SK-N-SH treated with all-trans-retinoic acid at 6 μM for 48 hours (cell line): ENCODE results near the gene EPB41.
"Not testable (repeated sequence)": the region's sequence is repeated elsewhere in the genome, so short reads cannot be mapped to it uniquely, and the experiment has no call there.

Experiments
- ATAC-seq: fragments of 200-7000 bp; cut with Tn5 transposase; 3 replicates; pipeline ENCODE4 v1.9.1; 2020; ENCODE audit warnings: mild to moderate bottlenecking, moderate library complexity
- ARNTL ChIP-seq: fragments of 450-650 bp; formaldehyde crosslinking; IDR thresholded peaks from 2 replicates; pipeline ENCODE4 v1.5.0; 2020; ENCODE audit warnings: low read depth, mild to moderate bottlenecking, moderate library complexity, borderline replicate concordance
- BACH2 ChIP-seq: fragments of 250-450 bp; sonication (Bioruptor Pico); IDR thresholded peaks from 2 replicates; pipeline ENCODE4 v1.9.0; 2021; ENCODE audit warnings: mild to moderate bottlenecking, borderline replicate concordance
- CREB5 ChIP-seq: fragments of 250-450 bp; sonication (Bioruptor Pico); IDR thresholded peaks from 2 replicates; pipeline ENCODE4 v1.5.1; 2020; ENCODE audit warnings: low read depth, mild to moderate bottlenecking, moderate library complexity
- CSDC2 ChIP-seq: fragments of 250-450 bp; sonication (Bioruptor Pico); IDR thresholded peaks from 2 replicates; pipeline ENCODE4 v1.5.0; 2020; ENCODE audit warnings: mild to moderate bottlenecking, moderate library complexity
- ESRRG ChIP-seq: fragments of 250-450 bp; sonication (Bioruptor Pico); IDR thresholded peaks from 2 replicates; pipeline ENCODE4 v1.6.1; 2021; ENCODE audit warnings: mild to moderate bottlenecking
- GLIS3 ChIP-seq: fragments of 250-450 bp; sonication (Bioruptor Pico); IDR thresholded peaks from 2 replicates; pipeline ENCODE4 v1.5.0; 2020; ENCODE audit warnings: mild to moderate bottlenecking, moderate library complexity
- ISL1 ChIP-seq: fragments of 250-450 bp; sonication (Bioruptor Pico); IDR thresholded peaks from 2 replicates; pipeline ENCODE4 v2.1.2; 2022; ENCODE audit warnings: mild to moderate bottlenecking, moderate library complexity
- POU6F1 ChIP-seq: fragments of 250-450 bp; sonication (Bioruptor Pico); IDR thresholded peaks from 2 replicates; pipeline ENCODE4 v1.8.0; 2021; ENCODE audit warnings: low read depth, mild to moderate bottlenecking, moderate library complexity, borderline replicate concordance
- RARB ChIP-seq: fragments of 250-450 bp; sonication (Bioruptor Pico); IDR thresholded peaks from 2 replicates; pipeline ENCODE4 v1.8.0; 2021; ENCODE audit warnings: mild to moderate bottlenecking, moderate library complexity
- SNAI2 ChIP-seq: fragments of 250-450 bp; sonication (Bioruptor Pico); IDR thresholded peaks from 2 replicates; pipeline ENCODE4 v1.5.0; 2020; ENCODE audit warnings: mild to moderate bottlenecking, moderate library complexity
- TOX ChIP-seq: fragments of 250-450 bp; sonication (Bioruptor Pico); IDR thresholded peaks from 2 replicates; pipeline ENCODE4 v1.8.0; 2021; ENCODE audit warnings: mild to moderate bottlenecking, moderate library complexity, borderline replicate concordance
- ZC3H10 ChIP-seq: fragments of 250-450 bp; sonication (Bioruptor Pico); IDR thresholded peaks from 2 replicates; pipeline ENCODE4 v1.5.1; 2021; ENCODE audit warnings: mild to moderate bottlenecking, moderate library complexity
- ZFP3 ChIP-seq: fragments of 250-450 bp; sonication (Bioruptor Pico); IDR thresholded peaks from 2 replicates; pipeline ENCODE4 v1.5.0; 2020; ENCODE audit warnings: mild to moderate bottlenecking, moderate library complexity
- ZFP30 ChIP-seq: fragments of 450-650 bp; formaldehyde crosslinking; IDR thresholded peaks from 2 replicates; pipeline ENCODE4 v1.5.0; 2022; ENCODE audit warnings: mild to moderate bottlenecking, moderate library complexity
- ZNF565 ChIP-seq: fragments of 450-650 bp; formaldehyde crosslinking; conservative IDR thresholded peaks from 2 replicates; pipeline ENCODE4 v1.5.0; 2020; ENCODE audit warnings: low read depth, mild to moderate bottlenecking, moderate library complexity
- ZNF70 ChIP-seq: fragments of 450-650 bp; formaldehyde crosslinking; IDR thresholded peaks from 2 replicates; pipeline ENCODE4 v1.5.0; 2020; ENCODE audit warnings: mild to moderate bottlenecking, moderate library complexity
- ZNF8 ChIP-seq: fragments of 450-650 bp; formaldehyde crosslinking; IDR thresholded peaks from 2 replicates; pipeline ENCODE4 v1.5.0; 2020; ENCODE audit warnings: mild to moderate bottlenecking, moderate library complexity
- TF ChIP-seq, protein P1 (sequence below): fragments of 250-450 bp; sonication (Bioruptor Pico); IDR thresholded peaks from 2 replicates; pipeline ENCODE4 v1.5.1; 2021; ENCODE audit warnings: mild to moderate bottlenecking, moderate library complexity
- TF ChIP-seq, protein P2 (sequence below): fragments of 250-450 bp; sonication (Bioruptor Pico); IDR thresholded peaks from 2 replicates; pipeline ENCODE4 v1.5.0; 2020; ENCODE audit warnings: mild to moderate bottlenecking, moderate library complexity

Gene EPB41

GRCh38 chr1:29033829-29034466 lies 119.6 kb downstream of the EPB41 start:
- no peak for TF ChIP-seq ZNF70 (CRISPR knock-in tag)
- ATAC-seq, result peak; percentile 81

GRCh38 chr1:29043274-29043965 lies 129.1 kb downstream of the EPB41 start:
- peak; percentile 55 for ATAC-seq
- TF ChIP-seq ISL1 (CRISPR knock-in tag) (peak; percentile 44; the same call in 1 of the 2 replicates), RARB (no peak)
- TF ChIP-seq, all 23 proteins: peak for 1

GRCh38 chr1:29044010-29044409 lies 129.6 kb downstream of the EPB41 start:
- ATAC-seq, result no peak
- TF ChIP-seq RARB (no peak), ZFP3 (CRISPR knock-in tag) (no peak), TOX (CRISPR knock-in tag) (no peak)

DNA sequence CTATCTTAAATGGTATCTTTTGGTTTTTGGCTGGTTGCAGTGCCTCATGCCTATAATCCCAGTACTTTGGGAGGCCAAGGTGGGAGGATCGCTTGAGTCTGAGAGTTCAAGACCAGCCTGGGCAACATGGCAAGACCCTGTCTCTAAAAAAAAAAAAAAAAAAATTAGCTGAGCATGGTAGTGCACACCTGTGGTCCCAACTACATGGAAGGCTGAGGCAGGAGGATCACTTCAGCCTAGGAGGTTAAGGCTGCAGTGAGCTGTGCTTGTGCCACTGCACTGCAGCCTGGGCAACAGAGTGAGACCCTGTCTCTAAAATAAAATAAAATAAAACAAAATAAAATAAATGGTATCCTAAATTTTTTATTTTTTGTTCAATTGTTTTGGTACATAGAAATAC lies 131.3 kb downstream of the EPB41 start:
- not testable (repeated sequence) for ATAC-seq

- no peak for ATAC-seq
- no peak for TF ChIP-seq ZFP3 (CRISPR knock-in tag)
- TF ChIP-seq ZFP30 (CRISPR knock-in tag), result no peak
- TF ChIP-seq POU6F1 (CRISPR knock-in tag), result no peak
- no peak for TF ChIP-seq ZC3H10 (CRISPR knock-in tag)
- TF ChIP-seq, protein P1, sequence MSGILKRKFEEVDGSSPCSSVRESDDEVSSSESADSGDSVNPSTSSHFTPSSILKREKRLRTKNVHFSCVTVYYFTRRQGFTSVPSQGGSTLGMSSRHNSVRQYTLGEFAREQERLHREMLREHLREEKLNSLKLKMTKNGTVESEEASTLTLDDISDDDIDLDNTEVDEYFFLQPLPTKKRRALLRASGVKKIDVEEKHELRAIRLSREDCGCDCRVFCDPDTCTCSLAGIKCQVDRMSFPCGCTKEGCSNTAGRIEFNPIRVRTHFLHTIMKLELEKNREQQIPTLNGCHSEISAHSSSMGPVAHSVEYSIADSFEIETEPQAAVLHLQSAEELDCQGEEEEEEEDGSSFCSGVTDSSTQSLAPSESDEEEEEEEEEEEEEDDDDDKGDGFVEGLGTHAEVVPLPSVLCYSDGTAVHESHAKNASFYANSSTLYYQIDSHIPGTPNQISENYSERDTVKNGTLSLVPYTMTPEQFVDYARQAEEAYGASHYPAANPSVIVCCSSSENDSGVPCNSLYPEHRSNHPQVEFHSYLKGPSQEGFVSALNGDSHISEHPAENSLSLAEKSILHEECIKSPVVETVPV (CRISPR knock-in tag), result no peak
- TF ChIP-seq ESRRG (CRISPR knock-in tag), result no peak
- TF ChIP-seq ARNTL (CRISPR knock-in tag), result no peak
Measured at GRCh38 chr1:29047142-29047541, 132.8 kb downstream of the EPB41 start.

GRCh38 chr1:29050166-29050565 lies 135.8 kb downstream of the EPB41 start:
- peak; percentile 26; the same call in 1 of the 3 replicates for ATAC-seq
- no peak for TF ChIP-seq POU6F1 (CRISPR knock-in tag)
- no peak for TF ChIP-seq CREB5 (CRISPR knock-in tag)

GRCh38 chr1:29052100-29052499 lies 137.7 kb downstream of the EPB41 start:
- TF ChIP-seq CSDC2 (CRISPR knock-in tag) (no peak), RARB (no peak), BACH2 (CRISPR knock-in tag) (no peak), ZNF565 (CRISPR knock-in tag) (no peak), ISL1 (CRISPR knock-in tag) (no peak), ZNF8 (no peak), ESRRG (CRISPR knock-in tag) (no peak), ZNF70 (CRISPR knock-in tag) (no peak), POU6F1 (CRISPR knock-in tag) (no peak), TOX (CRISPR knock-in tag) (no peak), GLIS3 (no peak), SNAI2 (CRISPR knock-in tag) (no peak), ZFP3 (CRISPR knock-in tag) (no peak)
- TF ChIP-seq, protein P2, sequence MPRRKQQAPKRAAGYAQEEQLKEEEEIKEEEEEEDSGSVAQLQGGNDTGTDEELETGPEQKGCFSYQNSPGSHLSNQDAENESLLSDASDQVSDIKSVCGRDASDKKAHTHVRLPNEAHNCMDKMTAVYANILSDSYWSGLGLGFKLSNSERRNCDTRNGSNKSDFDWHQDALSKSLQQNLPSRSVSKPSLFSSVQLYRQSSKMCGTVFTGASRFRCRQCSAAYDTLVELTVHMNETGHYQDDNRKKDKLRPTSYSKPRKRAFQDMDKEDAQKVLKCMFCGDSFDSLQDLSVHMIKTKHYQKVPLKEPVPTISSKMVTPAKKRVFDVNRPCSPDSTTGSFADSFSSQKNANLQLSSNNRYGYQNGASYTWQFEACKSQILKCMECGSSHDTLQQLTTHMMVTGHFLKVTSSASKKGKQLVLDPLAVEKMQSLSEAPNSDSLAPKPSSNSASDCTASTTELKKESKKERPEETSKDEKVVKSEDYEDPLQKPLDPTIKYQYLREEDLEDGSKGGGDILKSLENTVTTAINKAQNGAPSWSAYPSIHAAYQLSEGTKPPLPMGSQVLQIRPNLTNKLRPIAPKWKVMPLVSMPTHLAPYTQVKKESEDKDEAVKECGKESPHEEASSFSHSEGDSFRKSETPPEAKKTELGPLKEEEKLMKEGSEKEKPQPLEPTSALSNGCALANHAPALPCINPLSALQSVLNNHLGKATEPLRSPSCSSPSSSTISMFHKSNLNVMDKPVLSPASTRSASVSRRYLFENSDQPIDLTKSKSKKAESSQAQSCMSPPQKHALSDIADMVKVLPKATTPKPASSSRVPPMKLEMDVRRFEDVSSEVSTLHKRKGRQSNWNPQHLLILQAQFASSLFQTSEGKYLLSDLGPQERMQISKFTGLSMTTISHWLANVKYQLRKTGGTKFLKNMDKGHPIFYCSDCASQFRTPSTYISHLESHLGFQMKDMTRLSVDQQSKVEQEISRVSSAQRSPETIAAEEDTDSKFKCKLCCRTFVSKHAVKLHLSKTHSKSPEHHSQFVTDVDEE (CRISPR knock-in tag), result no peak
- ATAC-seq, result peak; percentile 49
